HL-60/S4 (cell line): ENCODE data around the gene COX7A2.

Experiments used
- in situ Hi-C: fragments of 300-500 bp; cut with MboI; formaldehyde crosslinking; loops from 2 replicates; pipeline ENCODE4 v1.14.3; 2022; ENCODE audit warnings: low sequenced_read_pairs

COX7A2 gene

GRCh38 chr6:75224303-75224926 lies 19.2 kb downstream of the COX7A2 start:
- in situ Hi-C loops, result loop anchor here (25.0 kb wide), 1 partner anchor 1487 kb away; no protein-coding TSS in a partner anchor

DNA sequence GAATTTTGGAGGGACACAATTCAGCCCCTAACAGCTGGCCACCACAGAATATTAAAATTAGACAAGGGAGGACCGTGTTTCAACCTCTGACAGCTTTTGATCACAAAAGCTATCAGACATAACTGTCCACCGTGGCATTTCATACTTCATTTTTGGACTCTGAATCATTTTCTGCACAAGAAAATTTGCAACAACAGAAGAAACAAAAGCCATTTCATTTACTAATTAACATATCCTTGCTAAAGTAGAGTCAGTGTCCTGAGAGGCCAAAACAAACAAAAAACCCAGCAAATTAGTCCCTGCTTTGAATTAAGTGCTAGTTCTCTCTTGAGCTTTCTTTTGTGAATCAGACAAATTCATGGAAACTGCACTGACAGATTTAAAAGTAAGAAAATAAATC lies 20.2 kb downstream of the COX7A2 start:
- in situ Hi-C loops, result loop anchor here (25.0 kb wide), 1 partner anchor 1486 kb away; no protein-coding TSS in a partner anchor

GRCh38 chr6:75222261-75222660 lies 21.3 kb downstream of the COX7A2 start:
- in situ Hi-C loops, result loop anchor here (25.0 kb wide), 1 partner anchor 1485 kb away; no protein-coding TSS in a partner anchor

DNA sequence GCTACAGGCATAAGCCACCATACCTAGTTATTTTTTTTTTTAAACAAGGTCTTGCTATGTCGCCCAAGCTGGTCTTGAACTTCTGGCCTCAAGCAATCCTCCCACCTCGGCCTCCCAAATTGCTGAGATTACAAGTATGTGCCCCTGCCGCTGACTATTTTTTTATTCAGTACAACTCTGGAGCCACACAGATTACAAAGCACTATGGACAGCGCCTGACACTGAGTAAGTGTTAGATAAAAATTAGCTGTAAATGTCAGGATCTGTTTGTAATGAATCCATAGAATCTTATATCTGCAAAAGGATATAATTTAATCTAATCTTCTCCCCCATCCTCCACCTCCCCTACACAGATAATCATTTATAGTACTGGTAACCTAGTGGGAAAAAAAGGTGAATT lies 22.5 kb downstream of the COX7A2 start:
- in situ Hi-C loops, result loop anchor here (25.0 kb wide), 1 partner anchor 1484 kb away; no protein-coding TSS in a partner anchor

GRCh38 chr6:75220357-75220756 lies 23.2 kb downstream of the COX7A2 start:
- in situ Hi-C loops, result loop anchor here (25.0 kb wide), 1 partner anchor 1483 kb away; no protein-coding TSS in a partner anchor

GRCh38 chr6:75219263-75219662 lies 24.3 kb downstream of the COX7A2 start:
- in situ Hi-C loops, result loop anchor here (25.0 kb wide), 1 partner anchor 1482 kb away; no protein-coding TSS in a partner anchor

DNA sequence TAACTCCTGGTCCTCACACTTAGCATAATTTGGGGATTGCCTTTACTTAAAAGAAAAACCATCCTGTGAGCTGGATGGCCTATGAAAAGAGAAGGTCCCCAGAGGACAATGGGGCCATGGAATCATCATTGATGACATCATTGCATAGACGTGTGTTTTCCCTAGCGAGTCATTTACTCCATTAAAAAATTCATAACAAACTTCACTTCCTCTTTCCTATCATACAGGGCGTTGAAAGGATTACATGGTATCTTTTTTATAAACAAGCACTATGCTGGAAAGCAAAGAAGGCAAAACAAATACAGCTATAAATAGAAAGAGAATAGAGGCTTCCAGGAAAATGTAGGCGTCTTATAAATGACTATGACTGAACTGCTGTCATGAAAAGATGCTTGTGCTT lies 26.4 kb downstream of the COX7A2 start:
- in situ Hi-C loops, result loop anchor here (25.0 kb wide), 1 partner anchor 1480 kb away; no protein-coding TSS in a partner anchor

DNA sequence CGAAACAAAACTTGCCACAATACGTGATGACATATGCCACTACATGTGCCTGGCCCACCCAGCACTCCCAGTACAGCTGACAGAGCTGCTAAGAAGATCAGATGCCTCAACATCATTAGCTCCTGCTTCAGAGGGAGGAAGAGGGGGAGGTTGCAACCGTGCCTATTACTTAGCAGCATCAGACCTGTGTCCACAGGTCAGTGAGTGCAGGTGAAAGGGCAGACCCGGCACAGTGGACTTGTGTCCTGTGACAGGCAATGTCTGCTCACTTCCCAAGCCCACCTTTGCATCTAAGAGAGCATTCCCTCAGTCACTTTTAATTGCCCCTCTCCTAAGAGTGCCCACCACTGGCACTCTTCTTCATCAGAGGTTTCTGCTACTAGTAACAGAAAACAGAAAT lies 28.3 kb downstream of the COX7A2 start:
- in situ Hi-C loops, result loop anchor here (25.0 kb wide), 1 partner anchor 1478 kb away; no protein-coding TSS in a partner anchor

GRCh38 chr6:75213732-75214131 lies 29.9 kb downstream of the COX7A2 start:
- in situ Hi-C loops, result loop anchor here (25.0 kb wide), 1 partner anchor 1476 kb away; no protein-coding TSS in a partner anchor

GRCh38 chr6:75213112-75213511 lies 30.5 kb downstream of the COX7A2 start:
- in situ Hi-C loops, result loop anchor here (25.0 kb wide), 1 partner anchor 1476 kb away; no protein-coding TSS in a partner anchor

GRCh38 chr6:75211920-75212590 lies 31.5 kb downstream of the COX7A2 start:
- in situ Hi-C loops, result loop anchor here (25.0 kb wide), 1 partner anchor 1475 kb away; no protein-coding TSS in a partner anchor

GRCh38 chr6:75210885-75211739 lies 32.5 kb downstream of the COX7A2 start:
- in situ Hi-C loops, result loop anchor here (25.0 kb wide), 1 partner anchor 1474 kb away; no protein-coding TSS in a partner anchor

- in situ Hi-C loops, result loop anchor here (25.0 kb wide), 1 partner anchor 1472 kb away; no protein-coding TSS in a partner anchor
These were observed 34.3 kb downstream of the COX7A2 start for GRCh38 chr6:75209184-75209723.

DNA sequence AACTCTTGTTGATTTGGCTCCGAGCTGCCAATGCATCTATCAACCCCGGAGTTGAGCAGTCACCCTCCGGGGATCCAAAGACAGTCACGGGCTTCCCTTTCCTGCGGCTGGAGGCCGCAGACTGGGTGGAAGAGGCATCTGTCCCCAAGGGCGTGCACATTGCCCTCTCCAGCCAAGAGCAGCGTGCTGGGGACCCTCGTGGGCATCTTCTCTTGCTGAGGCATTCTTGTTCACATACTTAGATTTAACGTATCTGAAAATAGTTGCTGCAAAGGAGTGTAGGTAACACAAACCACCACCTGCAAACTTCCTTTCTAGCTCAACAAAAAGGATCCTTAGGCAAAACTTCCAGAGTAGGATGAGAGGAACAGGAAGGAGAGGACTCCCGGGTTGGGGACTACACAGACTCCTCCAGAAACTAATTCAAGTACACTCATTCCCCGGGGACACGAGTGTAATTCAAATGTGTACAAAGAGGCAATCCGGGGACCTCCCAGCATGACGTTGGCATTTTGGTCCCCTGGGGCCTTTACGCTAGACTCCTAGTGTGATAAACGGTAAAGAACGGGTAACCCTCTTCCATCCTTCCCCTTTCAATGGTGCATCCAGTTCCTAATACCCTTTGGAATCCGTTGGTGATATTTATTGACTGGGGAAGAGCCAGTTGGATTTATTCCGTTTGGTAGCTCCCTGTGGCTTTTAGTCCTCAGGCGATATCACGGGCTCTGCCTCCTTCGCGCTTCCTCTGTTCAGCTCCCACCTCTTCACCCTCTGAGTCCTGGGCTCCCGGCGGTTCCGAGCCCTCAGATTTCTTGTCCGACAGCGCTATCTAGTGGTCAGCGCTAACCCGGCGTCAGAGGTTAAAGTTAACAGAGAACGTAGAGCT lies 35.1 kb downstream of the COX7A2 start:
- in situ Hi-C loops, result loop anchor here (25.0 kb wide), 1 partner anchor 1471 kb away; no protein-coding TSS in a partner anchor

DNA sequence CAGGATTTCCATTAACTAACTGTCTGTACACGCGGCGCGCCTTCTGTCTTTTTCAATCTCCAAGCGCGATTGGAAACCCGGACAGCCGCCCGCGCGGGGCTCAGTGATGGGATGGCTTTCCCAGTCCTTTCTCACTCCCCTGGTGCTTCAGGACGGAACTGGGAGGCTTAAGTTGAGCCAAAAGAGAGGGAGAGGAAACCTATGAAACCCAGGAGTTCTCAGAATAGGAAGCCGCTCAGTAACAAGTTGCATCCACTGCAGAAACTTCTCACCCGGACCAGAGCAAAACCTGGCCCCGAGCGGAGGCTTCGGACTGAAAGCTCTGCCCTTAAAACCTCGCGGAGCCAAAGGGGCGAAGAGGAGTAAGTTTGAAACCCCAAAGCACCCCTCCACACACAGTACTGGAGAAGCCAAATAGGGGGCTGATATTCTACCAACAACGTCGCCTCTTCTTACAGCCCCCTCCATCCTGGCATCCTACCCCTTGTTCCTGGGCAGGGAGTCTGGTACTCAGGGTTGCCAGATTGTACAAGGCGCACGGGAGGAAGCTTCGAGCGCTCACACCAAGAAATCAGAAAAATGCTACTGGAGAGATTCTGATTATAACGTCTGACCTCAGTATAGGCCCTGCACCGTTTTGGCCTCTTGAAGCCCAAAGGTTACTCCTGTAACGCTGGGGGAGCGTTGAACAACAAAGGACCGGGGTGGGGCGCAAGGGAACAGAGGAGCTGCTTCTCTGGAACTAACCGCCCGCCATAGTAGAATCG lies 36.8 kb downstream of the COX7A2 start:
- in situ Hi-C loops, result loop anchor here (25.0 kb wide), 1 partner anchor 1469 kb away; no protein-coding TSS in a partner anchor

- in situ Hi-C loops, result loop anchor here (25.0 kb wide), 1 partner anchor 1469 kb away; no protein-coding TSS in a partner anchor
These were observed 37.6 kb downstream of the COX7A2 start, which contains the start of gene COL12A1 for GRCh38 chr6:75205776-75206575. TSS of gene COL12A1 (minus strand) at chr6:75206053. CDS start at chr6:75202792, 3,261 bp downstream.
